SK-MEL-5 (cell line): ENCODE data around the gene OTUD5. TPM values are rescaled to one million over a fixed set of nuclear protein-coding genes. Genes with fewer than 3 reads are reported as not detected.

Source experiments
- DNase-seq: peaks from one replicate; pipeline ENCODE4 v3.0.0-alpha.2; 2016; ENCODE audit warnings: low read depth, low spot score
- in situ Hi-C: cut with HindIII; loops from 2 replicates; pipeline ENCODE4 v1.10.0; 2016; ENCODE audit warnings: low sequenced_read_pairs, high pct_unique_total_duplicates, low pct_unique_long_range_greater_than_20kb
- total RNA-seq: library from RNA; depleted of rRNA; stranded (reverse); fragments of >200 nt; shearing (Covaris generic); gene quantifications from 2 replicates; pipeline ENCODE4 v1.2.3, GENCODE V29; 2014

OTUD5 gene
- total RNA-seq, 1 experiment from 2014 or later: 22.7 TPM

DNA sequence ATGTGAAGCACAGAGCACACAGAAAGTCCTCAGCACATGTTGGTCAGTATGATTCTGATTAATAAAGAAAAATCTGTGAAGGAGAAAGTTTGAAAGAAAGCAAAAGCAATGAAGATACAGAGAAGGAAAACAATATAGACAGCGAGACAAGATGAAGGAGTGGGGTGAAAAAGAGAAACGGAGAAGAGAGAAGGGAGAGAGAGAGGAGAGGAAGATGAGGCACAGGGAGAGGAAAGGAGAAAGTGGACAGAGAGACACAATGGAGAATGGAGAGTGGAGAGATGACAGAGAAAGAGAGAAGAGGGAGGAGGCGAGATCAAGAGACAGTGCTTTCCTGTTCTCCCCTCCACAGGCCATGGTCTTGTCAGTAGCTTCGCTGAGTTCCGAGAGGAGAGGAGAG, 18.1 kb upstream of the OTUD5 start:
- DNase-seq: no peak
- in situ Hi-C loops: no loop called here

- DNase-seq: no peak
- in situ Hi-C loops: no loop called here
Observed at GRCh38 chrX:48975041-48975440, 17.6 kb upstream of the OTUD5 start.

DNA sequence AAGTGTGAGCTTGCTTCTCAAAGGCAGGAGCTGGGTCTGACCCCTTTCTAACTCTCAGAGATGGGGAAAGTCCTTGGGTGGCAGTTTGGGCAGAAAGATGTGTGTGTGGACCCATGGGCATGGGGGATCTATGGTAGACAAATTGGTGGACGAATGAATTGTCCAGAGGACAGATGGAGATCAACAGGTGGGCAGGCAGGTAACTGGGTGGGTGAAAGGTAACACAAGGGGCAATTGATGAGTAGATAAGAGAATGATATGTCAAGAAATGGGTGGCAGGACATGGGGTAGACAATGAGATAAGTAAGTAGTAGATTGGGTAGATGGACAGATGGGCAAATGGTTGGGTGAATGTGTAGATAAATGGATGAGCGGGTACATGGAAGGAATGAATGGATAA, 17.2 kb upstream of the OTUD5 start:
- in situ Hi-C loops: no loop called here
- no peak for DNase-seq

GRCh38 chrX:48974033-48974432, 16.6 kb upstream of the OTUD5 start:
- DNase-seq: no peak
- in situ Hi-C loops: no loop called here

- in situ Hi-C loops: no loop called here
Observed at GRCh38 chrX:48972220-48973164, 15.1 kb upstream of the OTUD5 start.

GRCh38 chrX:48971249-48972219, 14.1 kb upstream of the OTUD5 start, which contains the start of gene KCND1:
KCND1 (minus strand) TSS chrX:48971844; CDS start chrX:48970271, 1,573 bp downstream.
- in situ Hi-C loops: no loop called here
- no peak for DNase-seq

More at GRCh38 chrX:48972220-48973164, 15.1 kb upstream of the OTUD5 start:
- DNase-seq: peak; percentile 67

- in situ Hi-C loops: no loop called here
- DNase-seq: no peak
Observed at GRCh38 chrX:48969471-48969870, 12.1 kb upstream of the OTUD5 start.

GRCh38 chrX:48968377-48968776, 11.0 kb upstream of the OTUD5 start:
- no peak for DNase-seq
- in situ Hi-C loops: no loop called here

- no peak for DNase-seq
- in situ Hi-C loops: no loop called here
Observed at GRCh38 chrX:48966796-48967579, 9.6 kb upstream of the OTUD5 start.

DNA sequence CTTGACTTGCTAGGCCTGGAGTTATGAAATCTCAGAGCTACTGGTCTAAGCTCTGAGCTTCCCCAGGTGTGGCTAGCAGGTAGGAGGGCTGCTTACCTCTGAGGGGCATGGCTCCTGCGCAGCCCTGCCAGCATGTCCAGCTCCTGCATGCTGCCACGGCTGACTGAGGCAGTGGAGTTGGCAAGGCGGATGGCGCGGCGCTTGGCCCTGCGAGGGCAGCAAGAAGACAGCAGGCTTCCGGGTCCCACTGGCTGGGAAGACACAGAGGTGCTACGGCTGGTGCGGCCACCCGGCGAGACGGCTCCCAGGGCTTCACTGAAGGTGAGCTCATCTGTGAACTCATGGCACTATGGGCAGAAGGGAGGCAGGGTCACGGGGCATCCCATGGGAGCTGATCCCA, 8.6 kb upstream of the OTUD5 start:
- in situ Hi-C loops: no loop called here
- DNase-seq: no peak

GRCh38 chrX:48961585-48962091, 4.2 kb upstream of the OTUD5 start:
- DNase-seq: no peak
- in situ Hi-C loops: no loop called here

DNA sequence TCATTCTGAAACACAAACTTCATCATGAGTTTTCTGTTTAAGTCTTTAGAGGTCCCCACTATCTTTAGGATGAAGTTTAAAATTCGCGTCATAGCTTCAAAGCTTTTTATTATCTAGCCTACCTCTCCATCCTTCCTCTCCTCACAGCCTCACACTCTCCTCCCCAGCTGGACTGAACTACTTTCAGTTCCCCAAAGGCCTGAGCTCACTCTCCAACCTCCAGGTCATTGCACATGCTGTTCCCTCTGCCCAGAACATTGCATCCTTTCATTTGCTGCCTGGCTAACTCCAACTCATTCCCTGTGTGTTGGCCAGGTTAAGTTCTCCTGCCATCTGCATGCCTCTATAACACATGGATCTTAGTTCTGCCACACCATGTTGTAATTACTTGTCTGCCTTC, 2.9 kb upstream of the OTUD5 start:
- DNase-seq: no peak
- in situ Hi-C loops: no loop called here

DNA sequence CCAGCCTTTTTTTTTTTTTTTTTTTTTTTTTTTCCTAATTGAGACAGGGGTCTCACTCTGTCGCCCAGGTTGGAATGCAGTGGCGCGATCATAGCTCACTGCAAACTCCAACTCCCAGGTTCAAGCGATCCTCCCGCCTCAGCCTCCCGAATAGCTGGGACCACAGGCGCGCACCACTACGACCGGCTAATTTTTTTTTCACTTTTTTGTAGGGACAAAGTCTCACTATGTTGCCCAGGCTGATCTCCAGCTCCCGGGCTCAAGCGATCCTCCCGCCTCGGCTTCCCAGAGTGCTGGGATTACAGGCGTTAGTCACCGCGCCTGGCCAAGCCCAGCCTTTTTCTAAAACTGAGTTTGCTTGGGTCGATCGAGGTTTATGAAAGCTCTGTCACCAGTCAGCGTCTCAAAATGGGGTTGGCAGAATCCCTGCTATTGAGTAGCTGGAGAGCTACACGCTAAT, 1.3 kb upstream of the OTUD5 start:
- peak; percentile 19 for DNase-seq

GRCh38 chrX:48957827-48958634, 624 bp upstream of the OTUD5 start:
- in situ Hi-C loops: no loop called here
- DNase-seq: peak; percentile 97

More for the DNA sequence above, 1.3 kb upstream of the OTUD5 start:
- in situ Hi-C loops: no loop called here

DNA sequence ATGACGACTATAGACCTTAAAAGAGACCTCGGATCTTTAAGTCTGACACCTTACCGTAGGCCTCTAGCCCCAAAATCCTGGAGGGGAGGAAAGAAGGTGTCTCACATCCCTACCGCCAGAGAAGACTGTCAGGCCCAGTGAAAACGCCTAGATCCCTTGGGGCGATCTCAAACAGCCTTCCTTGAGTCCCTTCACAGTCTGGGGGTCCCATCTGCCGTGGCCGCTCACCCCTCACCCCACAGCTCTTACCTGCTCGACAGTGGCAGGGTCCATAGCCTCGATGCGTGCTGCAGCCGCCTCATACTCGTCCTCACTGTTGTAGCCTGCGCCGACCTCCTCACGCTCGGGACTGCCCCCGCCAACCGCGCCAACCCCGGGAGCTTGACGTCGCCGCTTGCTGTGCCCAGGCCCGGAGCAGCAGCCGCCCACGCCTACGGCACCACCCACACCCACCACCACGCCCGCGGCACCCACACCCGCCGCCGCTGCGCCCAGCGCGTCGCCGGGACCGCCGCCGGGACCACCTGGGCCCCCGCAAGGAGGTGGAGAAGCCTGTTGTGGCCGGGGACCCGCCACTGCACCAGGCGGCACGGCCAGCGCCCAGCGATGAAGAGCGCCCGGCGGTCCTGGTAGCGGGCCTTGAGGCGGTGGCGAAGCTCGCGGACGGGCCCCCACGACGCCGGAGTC, 536 bp downstream of the OTUD5 start:
- in situ Hi-C loops: no loop called here
- no peak for DNase-seq

GRCh38 chrX:48948589-48948988, 8.8 kb downstream of the OTUD5 start:
- in situ Hi-C loops: no loop called here
- no peak for DNase-seq
